Endometrial microvascular endothelial cells (primary cell): ENCODE measurements around the gene AP1G1. TPM values are rescaled to one million over a fixed set of nuclear protein-coding genes. Genes with fewer than 3 reads are reported as not detected.
"Not testable (repeated sequence)": the region's sequence is repeated elsewhere in the genome, so short reads cannot be mapped to it uniquely, and the experiment has no call there.

Experiments
- in situ Hi-C: cut with HindIII; loops from 2 replicates; pipeline ENCODE4 v1.10.0; 2017; ENCODE audit warnings: low sequenced_read_pairs, low pct_unique_long_range_greater_than_20kb; ENCODE audit errors: inconsistent ontology term
- total RNA-seq: library from RNA; depleted of rRNA; stranded (reverse); fragments of >200 nt; gene quantifications from one replicate; pipeline ENCODE4 v1.2.3, GENCODE V29; 2015; ENCODE audit errors: inconsistent ontology term

The AP1G1 gene
- total RNA-seq, 1 donor from 2014 or later, result 67.8 TPM

DNA sequence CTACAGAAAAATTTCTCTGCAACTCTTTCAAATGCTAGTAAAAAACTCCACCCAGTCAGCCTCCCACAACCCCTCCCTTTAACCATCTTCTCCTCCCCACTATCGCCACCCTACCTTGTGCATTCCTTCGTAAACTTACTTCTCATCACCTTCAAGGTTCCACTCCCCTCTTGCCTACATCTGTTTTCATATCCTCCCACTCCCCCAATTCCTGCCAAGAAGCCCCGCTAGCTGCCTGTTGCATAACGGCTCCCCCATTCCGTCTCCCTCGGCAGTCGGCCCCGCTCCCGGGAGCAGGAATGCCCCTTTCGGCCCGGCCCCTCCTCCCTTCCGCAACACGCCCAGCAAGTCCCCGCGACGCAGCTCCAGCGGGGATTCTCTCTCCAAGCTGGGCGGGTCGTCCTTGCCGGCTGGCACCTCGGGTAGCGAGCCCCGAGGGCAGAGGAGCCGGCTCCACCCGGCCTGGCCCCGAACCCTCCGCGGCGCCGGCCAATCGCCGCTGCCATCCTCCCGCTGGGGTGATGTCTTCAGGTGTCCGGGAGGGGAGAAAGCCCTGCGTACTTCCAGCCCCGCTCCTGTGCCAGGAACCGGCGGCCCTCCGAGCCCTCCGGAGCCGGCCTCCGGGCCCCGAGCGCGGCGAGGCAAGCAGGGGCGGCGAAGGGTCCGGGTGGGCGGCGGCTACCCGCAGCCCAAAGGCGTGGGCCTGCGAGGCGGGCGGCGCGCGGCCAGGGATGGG lies 85.7 kb downstream of the AP1G1 start:
- in situ Hi-C loops, result no loop called here

DNA sequence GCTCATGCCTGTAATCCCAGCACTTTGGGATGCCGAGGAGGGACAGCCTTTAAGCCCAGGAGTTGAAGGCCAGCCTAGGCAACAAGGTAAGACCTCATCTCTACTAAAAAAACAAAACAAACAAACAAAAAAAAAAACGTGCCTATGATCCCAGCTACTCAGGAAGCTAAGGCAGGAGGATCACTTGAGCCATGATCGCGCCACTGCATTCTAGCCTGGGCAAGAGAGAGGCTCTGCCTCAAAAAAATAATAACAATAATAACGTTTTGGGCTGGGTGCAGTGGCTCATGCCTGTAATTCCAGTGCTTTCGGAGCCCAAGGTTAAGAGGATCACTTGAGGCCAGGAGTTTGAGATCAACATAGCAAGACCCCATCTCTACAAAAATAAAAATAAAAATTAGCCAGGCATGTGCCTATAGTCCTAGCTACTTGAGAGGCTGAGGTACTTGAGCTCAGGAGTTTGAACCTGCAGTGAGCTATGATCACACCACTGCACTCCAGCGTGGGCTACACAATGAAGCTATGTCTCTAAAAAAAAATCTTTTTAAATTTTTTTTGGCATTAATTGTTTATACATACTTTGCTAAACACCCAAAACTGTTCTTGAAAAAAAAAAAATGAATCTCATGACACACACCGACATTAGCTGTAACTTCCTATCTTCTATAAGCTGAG lies 87.4 kb downstream of the AP1G1 start:
- in situ Hi-C loops, result no loop called here

- in situ Hi-C loops, result no loop called here
Measured at GRCh38 chr16:71712501-71712900, 96.1 kb downstream of the AP1G1 start.

- in situ Hi-C loops, result no loop called here
Measured at GRCh38 chr16:71711789-71712188, 96.8 kb downstream of the AP1G1 start.

DNA sequence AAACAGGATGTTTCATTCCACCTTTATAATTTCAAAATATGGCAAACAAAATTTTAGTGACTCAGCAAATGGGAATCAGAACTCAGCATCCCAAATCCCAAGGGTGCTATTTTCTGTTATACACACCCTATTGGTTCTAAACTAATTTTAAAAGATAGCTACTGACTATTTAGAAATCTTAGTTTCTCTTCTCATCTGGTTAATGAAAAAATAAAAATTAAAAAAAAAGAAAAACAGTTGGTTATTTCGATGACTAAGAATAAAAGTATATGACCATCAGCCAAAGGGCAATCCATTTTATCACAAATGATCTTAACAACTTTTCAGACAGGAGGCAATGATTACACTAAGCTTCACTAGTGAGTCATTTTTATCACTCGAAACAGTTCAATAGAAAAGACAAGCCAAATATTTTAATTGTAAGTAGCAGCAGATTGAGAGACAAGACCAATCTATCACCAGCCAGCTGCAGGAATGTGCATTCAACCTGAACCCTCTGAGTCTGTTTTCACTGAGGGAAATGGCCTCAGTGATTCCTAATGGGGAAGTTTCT lies 99.3 kb downstream of the AP1G1 start:
- in situ Hi-C loops, result no loop called here

- in situ Hi-C loops, result no loop called here
Measured at GRCh38 chr16:71708696-71709095, 99.9 kb downstream of the AP1G1 start.

GRCh38 chr16:71707199-71707598 lies 101.4 kb downstream of the AP1G1 start:
- in situ Hi-C loops, result no loop called here

- in situ Hi-C loops, result no loop called here
Measured at GRCh38 chr16:71706046-71706445, 102.6 kb downstream of the AP1G1 start.

- in situ Hi-C loops, result no loop called here
Measured at GRCh38 chr16:71703333-71703732, 105.3 kb downstream of the AP1G1 start.

DNA sequence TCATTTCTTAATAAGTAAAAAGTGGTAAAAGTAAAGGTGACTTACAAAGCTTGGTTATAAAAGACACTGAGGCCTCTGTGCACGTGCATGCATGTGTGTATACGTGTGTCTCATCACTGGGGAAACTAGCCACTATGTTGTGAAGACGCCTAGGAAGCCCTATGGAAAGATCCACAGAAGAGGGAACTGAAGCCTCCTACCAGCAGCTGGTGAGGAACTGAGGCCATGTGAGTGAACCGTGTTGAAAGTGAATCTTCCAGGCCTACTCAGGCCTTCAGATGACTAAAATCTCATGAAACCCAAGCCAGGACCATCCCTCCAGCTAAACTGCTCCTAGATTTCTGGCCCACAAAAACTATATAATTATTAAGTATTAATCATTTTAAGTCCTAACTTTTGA lies 107.8 kb downstream of the AP1G1 start:
- in situ Hi-C loops, result no loop called here

- in situ Hi-C loops, result no loop called here
Measured at GRCh38 chr16:71698491-71698890, 110.1 kb downstream of the AP1G1 start.

DNA sequence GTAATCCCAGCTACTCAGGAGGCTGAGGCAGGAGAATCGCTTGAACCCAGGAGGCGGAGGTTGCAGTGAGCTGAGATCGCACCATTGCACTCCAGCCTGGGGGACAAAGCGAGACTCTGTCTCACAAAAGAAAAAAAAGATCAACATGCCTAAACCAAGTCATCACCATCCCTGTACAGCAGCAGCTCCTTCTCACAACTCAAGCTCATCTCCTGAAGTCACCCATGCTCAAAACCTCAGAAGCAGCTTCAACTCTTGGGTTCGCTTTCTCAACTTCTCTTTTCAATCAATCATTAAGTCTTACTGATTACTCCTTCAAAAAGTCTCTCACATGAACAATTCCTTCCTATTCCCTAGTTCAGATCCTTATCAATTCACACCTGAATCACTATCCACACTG lies 115.5 kb downstream of the AP1G1 start:
- in situ Hi-C loops, result no loop called here

DNA sequence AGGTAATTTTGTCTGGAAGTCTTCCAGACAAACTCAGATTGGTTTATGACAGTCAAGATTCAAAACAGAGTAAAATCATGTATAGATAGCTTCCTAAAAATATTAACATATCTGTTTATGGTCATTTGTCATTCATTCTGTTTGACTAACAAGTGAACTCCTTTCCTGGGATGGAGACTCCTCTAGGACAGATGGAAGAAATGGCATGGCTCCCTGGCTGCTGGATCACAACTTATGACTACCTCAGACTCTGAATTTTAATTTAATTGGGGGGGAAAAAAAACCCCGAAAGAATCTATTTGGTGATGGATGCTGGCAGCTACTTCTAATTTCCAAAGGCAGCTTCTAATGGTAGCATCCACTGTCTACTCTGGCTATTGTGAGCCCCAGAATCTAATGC lies 118.7 kb downstream of the AP1G1 start:
- in situ Hi-C loops, result no loop called here

DNA sequence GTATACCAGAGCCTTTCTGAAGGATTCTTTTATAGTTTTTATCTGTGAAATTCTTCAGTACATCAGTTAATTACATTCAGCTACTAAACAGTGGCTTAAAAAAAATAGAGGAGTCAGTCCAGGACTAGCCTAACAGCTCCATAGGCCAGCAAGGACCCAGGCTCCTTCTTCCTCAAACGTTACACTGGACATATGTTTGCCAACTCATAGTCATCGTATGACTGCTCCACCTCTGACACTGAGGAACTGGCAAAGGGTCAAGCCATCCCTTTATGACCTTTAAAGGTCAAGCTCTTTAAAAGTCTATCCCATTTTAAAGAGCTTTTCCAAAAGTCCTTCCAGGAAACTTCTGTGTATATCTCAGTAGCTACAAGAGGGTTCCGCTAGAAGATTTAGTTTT lies 120.8 kb downstream of the AP1G1 start:
- in situ Hi-C loops, result no loop called here

- in situ Hi-C loops, result not testable (repeated sequence)
Measured at GRCh38 chr16:71684280-71684679, 124.4 kb downstream of the AP1G1 start.

DNA sequence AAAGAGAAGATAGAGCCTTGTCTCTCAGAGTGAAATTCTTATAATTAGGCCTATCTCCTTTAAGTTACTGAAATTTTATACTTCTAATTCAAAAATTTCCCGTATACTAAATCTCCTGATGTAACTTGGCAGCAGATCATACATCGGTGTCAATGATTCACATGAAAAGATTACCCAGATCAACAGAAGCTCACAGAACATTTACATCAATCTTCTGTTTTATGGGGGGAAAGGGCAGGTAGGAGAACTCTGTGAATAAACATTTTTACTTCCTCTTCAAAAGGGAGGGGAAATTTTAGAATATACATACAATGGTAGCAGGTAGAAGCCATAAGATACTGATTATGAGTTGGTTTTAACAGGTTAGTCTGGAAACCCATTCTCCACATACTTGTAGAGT lies 127.3 kb downstream of the AP1G1 start:
- in situ Hi-C loops, result no loop called here

Other genes with a start within 250 kb of the AP1G1 start
- not detected for gene TAT, start 231.7 kb downstream of the AP1G1 start, total RNA-seq
- 0.19 TPM for gene MARVELD3, start 182.7 kb downstream of the AP1G1 start, total RNA-seq
- gene PHLPP2, start 84.1 kb downstream of the AP1G1 start, total RNA-seq, result 6.8 TPM
- 14.0 TPM for gene ATXN1L, start 37.1 kb upstream of the AP1G1 start, total RNA-seq
- 10.5 TPM for gene ZNF821, start 75.3 kb upstream of the AP1G1 start, total RNA-seq
- gene IST1, start 86.7 kb upstream of the AP1G1 start, total RNA-seq, result 204 TPM
- not detected for gene PKD1L3, start 191.6 kb upstream of the AP1G1 start, total RNA-seq
- 8.8 TPM for gene DHODH, start 199.9 kb upstream of the AP1G1 start, total RNA-seq
- gene HP, start 245.7 kb upstream of the AP1G1 start, total RNA-seq, result not detected